Loucy (cell line): Measurements from ENCODE around the gene MPV17L.
"Not testable (repeated sequence)": the region's sequence is repeated elsewhere in the genome, so short reads cannot be mapped to it uniquely, and the experiment has no call there.

Experiments
- CTCF ChIP-seq: fragments of 200-600 bp; sonication (generic); conservative IDR thresholded peaks from 2 replicates; pipeline ENCODE4 v1.5.1; 2014; ENCODE audit warnings: mild to moderate bottlenecking, antibody characterized with exemption, low read length
- EZH2phosphoT487 ChIP-seq: fragments of 200-600 bp; IDR thresholded peaks from 2 replicates; pipeline ENCODE4 v1.6.1; 2018; ENCODE audit warnings: antibody characterized with exemption, mild to moderate bottlenecking, moderate library complexity, borderline replicate concordance

DNA sequence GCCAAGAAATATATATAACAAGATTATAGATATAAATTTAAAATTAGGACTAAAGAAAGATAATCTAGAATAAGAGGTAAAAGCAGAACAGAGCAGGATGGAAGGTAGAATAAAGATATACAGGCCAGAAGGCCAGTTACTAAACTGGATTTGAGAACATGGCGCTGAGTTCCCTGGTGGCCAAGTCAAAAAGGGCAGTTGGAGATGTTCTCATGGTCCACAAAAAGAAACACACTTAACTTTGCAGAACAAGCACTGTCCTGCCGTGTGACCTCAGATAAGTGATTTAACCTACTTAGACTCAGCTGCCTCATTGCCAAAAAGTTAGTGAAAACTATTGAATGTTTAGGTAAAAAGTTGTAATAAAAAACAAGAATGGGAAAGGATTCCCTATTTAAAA, 40.7 kb upstream of the MPV17L start:
- TF ChIP-seq CTCF, EZH2phosphoT487: not testable (repeated sequence)
